ENCODE data around the gene ALKBH6. TPM values are rescaled to one million over a fixed set of nuclear protein-coding genes. Genes with fewer than 3 reads are reported as not detected.

ALKBH6 gene
- total and polyA plus RNA-seq, 2 of the 8 experiments (the other 6 are each of a cell fraction or from before 2014, with no cell fraction given) = 19.2 to 33.3 TPM

GRCh38 chr19:35977446-35978222, 36.4 kb downstream of the ALKBH6 start (continued):
- TF ChIP-seq SIRT6 (IDR thresholded peaks at IDR 0.05; ENCODE audit: low read length) (no peak), MAX (IDR thresholded peaks at IDR 0.05) (peak; percentile 68), GTF2F1 (IDR thresholded peaks at IDR 0.05; ENCODE audit: borderline replicate concordance, low read depth, low read length) (no peak), EGR1 (IDR thresholded peaks at IDR 0.05; ENCODE audit: borderline replicate concordance, low read depth, low read length) (0 out of 2 replicates have a peak, but pooled peaks have one; percentile 23), FOSL1 (IDR thresholded peaks at IDR 0.05; ENCODE audit: insufficient read depth, low read depth, low read length) (no peak), RBBP5 (IDR thresholded peaks at IDR 0.05; ENCODE audit: borderline replicate concordance, low read depth, low read length) (no peak), MAFK (IDR thresholded peaks at IDR 0.05; ENCODE audit: low read depth, low read length) (no peak), CTBP2 (IDR thresholded peaks at IDR 0.05; ENCODE audit: borderline replicate concordance, insufficient read depth, insufficient read length, low read length) (no peak), RXRA (IDR thresholded peaks at IDR 0.05; ENCODE audit: insufficient read depth, low read depth, low read length) (no peak), CBX5 (IDR thresholded peaks at IDR 0.05; ENCODE audit: low read depth, low read length) (no peak), TAF7 (optimal IDR thresholded peaks at IDR 0.05; ENCODE audit: borderline replicate concordance, low read depth, low read length) (no peak), JUND (IDR thresholded peaks at IDR 0.05; ENCODE audit: low read length) (no peak), ATF3 (IDR thresholded peaks at IDR 0.05; ENCODE audit: insufficient read depth, low read depth, low read length) (no peak), SP2 (IDR thresholded peaks at IDR 0.05; ENCODE audit: low read length) (no peak), BRCA1 (IDR thresholded peaks at IDR 0.05; ENCODE audit: low read depth, low read length) (no peak), CEBPB (IDR thresholded peaks at IDR 0.05; ENCODE audit: low read depth, low read length) (no peak), GABPA (IDR thresholded peaks at IDR 0.05; ENCODE audit: borderline replicate concordance, insufficient read depth, low read length) (peak; percentile 75; the same call in 1 of the 2 replicates), NANOG (IDR thresholded peaks at IDR 0.05; ENCODE audit: insufficient read depth, low read depth, low read length, poor library complexity, severe bottlenecking) (peak; percentile 26), KDM5A (IDR thresholded peaks at IDR 0.05; ENCODE audit: low read length) (no peak), ATF2 (IDR thresholded peaks at IDR 0.05; ENCODE audit: low read length) (no peak), SP1 (IDR thresholded peaks at IDR 0.05; ENCODE audit: low read depth, low read length) (no peak)
